HepG2 (cell line): ENCODE data around the gene IFT52. TPM values are rescaled to one million over a fixed set of nuclear protein-coding genes. Genes with fewer than 3 reads are reported as not detected.

Experiments
- AGO1 ChIP-seq: fragments of 200-400 bp; formaldehyde crosslinking; IDR thresholded peaks from 2 replicates; pipeline ENCODE4 v1.6.1; 2017; ENCODE audit warnings: mild to moderate bottlenecking, low read depth, low read length, moderate library complexity; ENCODE audit not compliant: poor library complexity, severe bottlenecking
- FOSL1 ChIP-seq: sonication (generic); formaldehyde crosslinking; IDR thresholded peaks from 2 replicates; pipeline ENCODE4 v1.9.0; 2021; ENCODE audit warnings: missing genetic modification reagents, borderline replicate concordance
- FOXO1 ChIP-seq: sonication (generic); formaldehyde crosslinking; IDR thresholded peaks from 2 replicates; pipeline ENCODE4 v1.4.0; 2020; ENCODE audit warnings: missing genetic modification reagents
- NFYB ChIP-seq: sonication (generic); formaldehyde crosslinking; IDR thresholded peaks from 2 replicates; pipeline ENCODE4 v1.4.0; 2020; ENCODE audit warnings: missing genetic modification reagents
- PLRG1 ChIP-seq: fragments of 450-650 bp; conservative IDR thresholded peaks from 2 replicates; pipeline ENCODE4 v1.6.1; 2016
- SALL1 ChIP-seq: sonication (generic); formaldehyde crosslinking; IDR thresholded peaks from 2 replicates; pipeline ENCODE4 v1.8.0; 2022; ENCODE audit warnings: mild to moderate bottlenecking, missing genetic modification reagents
- SMAD3 ChIP-seq: sonication (generic); formaldehyde crosslinking; IDR thresholded peaks from 2 replicates; pipeline ENCODE4 v1.4.0; 2020; ENCODE audit warnings: missing genetic modification reagents
- SP5 ChIP-seq: IDR thresholded peaks from 2 replicates; pipeline ENCODE4 v1.6.1; 2016; ENCODE audit warnings: low read depth, borderline replicate concordance
- TFDP2 ChIP-seq: sonication (generic); formaldehyde crosslinking; IDR thresholded peaks from 2 replicates; pipeline ENCODE4 v1.4.0; 2020; ENCODE audit warnings: missing genetic modification reagents
- U2AF1 ChIP-seq: fragments of 200-400 bp; formaldehyde crosslinking; optimal IDR thresholded peaks from 2 replicates; pipeline ENCODE3; 2017; ENCODE audit warnings: mild to moderate bottlenecking, low read depth, low read length
- U2AF2 ChIP-seq: fragments of 200-400 bp; formaldehyde crosslinking; IDR thresholded peaks from 2 replicates; pipeline ENCODE4 v1.6.1; 2017; ENCODE audit warnings: low read depth, mild to moderate bottlenecking, low read length
- YEATS2 ChIP-seq: sonication (generic); formaldehyde crosslinking; IDR thresholded peaks from 2 replicates; pipeline ENCODE4 v1.4.0; 2020; ENCODE audit warnings: missing genetic modification reagents, borderline replicate concordance
- YEATS4 ChIP-seq: sonication (generic); formaldehyde crosslinking; IDR thresholded peaks from 2 replicates; pipeline ENCODE4 v1.4.0; 2020; ENCODE audit warnings: missing genetic modification reagents, borderline replicate concordance
- ZNF143 ChIP-seq: sonication (generic); formaldehyde crosslinking; IDR thresholded peaks from 2 replicates; pipeline ENCODE4 v1.4.0; 2020; ENCODE audit warnings: missing genetic modification reagents
- ZNF318 ChIP-seq: sonication (generic); formaldehyde crosslinking; IDR thresholded peaks from 2 replicates; pipeline ENCODE4 v1.4.0; 2020; ENCODE audit warnings: mild to moderate bottlenecking, missing genetic modification reagents
- ZNF451 ChIP-seq: sonication (generic); formaldehyde crosslinking; IDR thresholded peaks from 2 replicates; pipeline ENCODE4 v1.5.0; 2020; ENCODE audit warnings: mild to moderate bottlenecking, missing genetic modification reagents
- polyA plus RNA-seq, 8 experiments: library from polyadenylated mRNA; depleted of rRNA in 3 of 8; stranded (reverse) in 7 of 8; unstranded in 1 of 8; fragments of >200 nt; fragmentation: Illumina TruSeq in 4 of 8; extraction: Trizol in 4 of 8; gene quantifications; 2 replicates each; pipeline versions ENCODE4 v1.2.1 to v1.2.3, GENCODE V29; 2011 to 2016; ENCODE audit warnings: low read depth in 4 of 8, missing spikeins in 1 of 8, mixed read lengths in 1 of 8; ENCODE audit not compliant: insufficient read depth in 1 of 8
- total RNA-seq, 5 experiments: library from RNA; depleted of rRNA; stranded (reverse); fragments of >200 nt; fragmentation: Illumina TruSeq; extraction: Trizol; gene quantifications; 2 replicates each; pipeline ENCODE4 v1.2.3, GENCODE V29; 2016; ENCODE audit warnings: low read depth in 1 of 5
- TF ChIP-seq, protein P1 (sequence below): sonication (generic); formaldehyde crosslinking; IDR thresholded peaks from 2 replicates; pipeline ENCODE4 v1.5.1; 2020; ENCODE audit warnings: missing genetic modification reagents, mild to moderate bottlenecking, borderline replicate concordance

Gene IFT52
- total and polyA plus RNA-seq, 2 of the 13 experiments (the other 11 are each of a cell fraction or from before 2014, with no cell fraction given), result 48.0 to 64.0 TPM

DNA sequence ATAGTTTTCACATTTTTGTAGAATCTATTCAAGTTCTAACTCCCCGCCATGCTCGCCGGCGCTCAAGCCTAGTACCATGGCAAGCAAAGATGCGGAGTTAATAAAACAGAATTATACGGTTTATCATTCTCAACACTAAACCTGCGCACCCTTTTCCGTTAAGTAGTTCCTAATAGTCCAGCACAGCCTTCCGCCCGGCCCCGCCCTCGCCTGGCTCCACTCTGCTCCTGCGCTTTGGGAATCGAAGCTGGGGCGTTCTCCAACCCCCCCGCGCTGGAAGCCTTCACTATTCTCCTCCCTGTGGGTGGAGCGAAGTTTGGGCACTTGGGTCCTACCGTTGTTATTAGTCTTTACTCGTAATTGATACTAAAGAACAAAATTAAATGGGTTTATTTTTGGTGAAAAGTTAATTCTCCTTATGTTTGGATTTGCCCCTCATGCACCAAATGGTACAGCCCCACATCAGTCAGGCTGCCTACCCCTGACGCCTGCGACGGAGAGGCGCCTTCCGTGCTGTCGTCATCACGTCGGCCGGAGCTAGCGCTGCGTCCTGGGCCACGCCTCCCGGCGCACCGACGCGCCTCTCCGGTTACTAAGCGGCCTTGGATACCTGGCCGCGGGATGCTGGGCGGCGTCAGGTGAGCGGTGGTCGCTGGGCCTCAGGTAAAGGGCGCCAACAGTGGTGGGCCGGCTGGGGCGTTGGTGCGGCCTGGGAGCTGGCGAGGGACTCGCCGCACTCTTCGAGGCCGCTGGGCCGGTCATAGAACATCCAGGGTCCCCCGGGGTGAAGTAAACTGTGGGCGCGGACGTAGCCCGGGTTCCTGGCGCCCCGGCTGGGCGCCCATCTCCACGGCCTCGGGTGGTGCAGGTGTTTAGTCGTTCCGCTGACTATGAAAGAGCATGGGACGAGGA lies at the start of gene IFT52 (continued):
- TF ChIP-seq ZNF318 (CRISPR knock-in tag) (peak; percentile 90), SALL1 (peak; percentile 83), YEATS2 (CRISPR knock-in tag) (peak; percentile 95; the same call in 1 of the 2 replicates), AGO1 (peak; percentile 68), U2AF1 (peak; percentile 98), TFDP2 (CRISPR knock-in tag) (peak; percentile 67; the same call in 1 of the 2 replicates), FOXO1 (peak; percentile 75), ZNF451 (CRISPR knock-in tag) (0 out of 2 replicates have a peak, but pooled peaks have one; percentile 72), PLRG1 (no peak), FOSL1 (0 out of 2 replicates have a peak, but pooled peaks have one; percentile 35), U2AF2 (0 out of 2 replicates have a peak, but pooled peaks have one; percentile 70), NFYB (CRISPR knock-in tag) (peak; percentile 54), ZNF143 (CRISPR knock-in tag) (peak; percentile 36; the same call in 1 of the 2 replicates), SMAD3 (CRISPR knock-in tag) (0 out of 2 replicates have a peak, but pooled peaks have one; percentile 70), SP5 (CRISPR knock-in tag) (peak; percentile 56), YEATS4 (CRISPR knock-in tag) (peak; percentile 89)
- TF ChIP-seq, protein P1, sequence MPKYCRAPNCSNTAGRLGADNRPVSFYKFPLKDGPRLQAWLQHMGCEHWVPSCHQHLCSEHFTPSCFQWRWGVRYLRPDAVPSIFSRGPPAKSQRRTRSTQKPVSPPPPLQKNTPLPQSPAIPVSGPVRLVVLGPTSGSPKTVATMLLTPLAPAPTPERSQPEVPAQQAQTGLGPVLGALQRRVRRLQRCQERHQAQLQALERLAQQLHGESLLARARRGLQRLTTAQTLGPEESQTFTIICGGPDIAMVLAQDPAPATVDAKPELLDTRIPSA (CRISPR knock-in tag), result no peak
